HG03558 (cell line): Measurements from ENCODE around the gene TBC1D20.
"Not testable (repeated sequence)": the region's sequence is repeated elsewhere in the genome, so short reads cannot be mapped to it uniquely, and the experiment has no call there.

Source experiments
- ATAC-seq: cut with Tn5 transposase; IDR thresholded peaks from one replicate; pipeline ENCODE4 v1.9.1; 2021; ENCODE audit warnings: moderate number of reproducible peaks; ENCODE audit not compliant: unreplicated experiment; ENCODE audit errors: extremely low read depth

TBC1D20 gene

DNA sequence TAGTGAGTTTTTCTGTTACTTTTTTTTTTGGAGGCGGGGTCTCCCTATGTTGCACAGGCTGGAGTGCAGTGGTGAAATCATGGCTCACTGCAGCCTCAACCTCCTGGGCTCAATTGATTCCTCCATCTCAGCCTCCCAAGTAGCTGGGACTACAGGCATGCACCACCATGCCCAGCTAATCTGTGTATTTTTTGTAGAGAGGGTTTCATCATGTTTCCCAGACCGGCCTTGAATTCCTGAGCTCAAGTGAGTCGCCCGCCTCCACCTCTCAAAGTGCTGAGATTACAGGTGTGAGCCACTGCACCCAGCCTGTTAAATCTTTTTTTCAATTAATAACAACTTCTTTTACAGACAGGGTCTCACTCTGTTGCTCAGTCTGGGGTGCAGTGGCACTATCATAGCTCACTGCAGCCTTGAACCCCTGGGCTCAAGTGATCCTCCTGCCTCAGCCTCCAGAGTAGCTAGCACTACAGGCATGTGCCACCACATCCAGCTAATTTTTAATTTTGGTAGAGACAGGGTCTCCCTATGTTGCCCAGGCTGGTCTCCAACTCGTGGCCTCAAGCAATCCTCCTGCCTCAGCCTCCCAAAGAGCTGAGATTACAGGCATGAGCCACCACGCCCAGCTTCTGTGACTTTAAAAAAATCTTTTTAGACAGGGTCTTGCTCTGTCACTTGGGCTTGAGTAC is 14.4 kb upstream of the TBC1D20 start:
- not testable (repeated sequence) for ATAC-seq

DNA sequence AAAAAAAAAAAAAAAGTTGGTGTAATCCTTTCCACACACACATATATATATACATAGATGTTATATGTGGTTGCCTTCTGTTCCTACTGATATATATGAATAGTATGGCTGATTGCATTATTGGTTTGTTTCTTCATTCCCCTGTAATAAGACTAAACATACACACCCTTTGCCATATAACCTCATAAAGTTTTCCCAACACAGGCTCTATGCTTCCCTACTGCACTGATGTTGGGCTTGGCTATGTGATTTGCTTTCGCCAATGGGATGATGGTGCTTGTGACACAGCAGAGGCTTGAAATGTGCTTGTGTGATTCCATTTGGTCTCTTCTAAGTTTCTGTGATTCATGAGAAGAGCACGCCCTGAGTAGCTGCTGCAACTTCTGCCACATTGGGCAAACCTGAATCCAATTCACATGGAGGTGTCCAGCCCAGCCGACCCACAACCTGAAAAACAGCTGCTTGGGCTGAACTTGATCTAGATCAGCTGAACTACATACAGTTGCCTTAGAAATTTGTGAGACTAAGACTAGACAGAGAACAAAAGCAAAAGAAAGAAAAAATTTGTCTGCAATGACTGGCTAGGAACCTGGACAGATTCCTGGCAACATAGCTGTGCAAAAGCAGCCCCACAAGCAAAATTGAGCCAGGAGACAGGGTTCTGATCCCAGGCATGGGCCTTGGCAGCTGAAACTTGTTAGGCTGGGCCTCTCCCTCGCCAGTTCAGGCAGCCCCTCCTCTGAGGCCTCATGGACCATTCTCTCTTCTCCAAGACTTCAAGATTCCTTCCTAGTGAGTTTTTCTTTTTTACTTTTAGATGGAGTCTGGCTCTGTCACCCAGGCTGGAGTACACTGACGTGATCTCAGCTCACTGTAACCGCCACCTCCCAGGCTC is 13.4 kb upstream of the TBC1D20 start:
- ATAC-seq: no peak

DNA sequence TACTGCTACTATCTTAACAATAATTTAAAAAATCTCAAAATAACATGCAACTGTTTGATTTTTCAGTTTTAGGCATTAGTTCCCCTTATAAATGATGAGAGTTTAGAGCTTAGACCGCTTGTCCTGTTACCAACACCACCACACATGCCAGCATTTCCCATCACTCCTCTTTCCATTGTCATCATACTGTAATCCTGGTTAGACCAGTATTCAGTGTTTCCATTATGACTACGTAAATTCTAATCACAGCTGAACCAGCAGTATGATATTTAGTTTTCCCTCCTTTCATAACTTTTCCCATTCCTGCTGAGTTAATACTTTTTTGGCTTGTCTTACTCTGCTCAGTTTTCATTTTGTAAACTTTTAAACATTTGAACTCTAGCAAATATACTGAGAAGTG is 12.2 kb upstream of the TBC1D20 start:
- ATAC-seq: no peak

DNA sequence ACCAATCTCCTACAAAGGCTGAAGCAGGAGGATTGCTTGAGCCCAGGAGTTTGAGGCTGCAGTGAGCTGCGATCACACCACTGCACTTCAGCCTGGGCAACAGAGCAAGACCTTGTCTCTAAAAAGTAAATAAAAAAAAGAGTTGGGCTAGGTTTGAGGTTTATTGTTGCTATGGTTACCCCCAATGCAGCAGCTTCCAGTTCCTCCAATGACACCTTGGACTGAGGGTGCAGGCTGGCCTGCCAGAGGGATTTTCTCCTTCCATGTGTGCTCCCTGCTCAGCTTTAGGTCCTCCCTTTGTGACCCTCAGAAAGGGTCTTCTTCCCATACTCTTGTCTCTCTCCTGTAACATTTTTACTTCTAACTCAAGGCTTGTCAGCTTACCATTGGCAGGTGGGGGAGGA is 10.6 kb upstream of the TBC1D20 start:
- ATAC-seq: no peak

DNA sequence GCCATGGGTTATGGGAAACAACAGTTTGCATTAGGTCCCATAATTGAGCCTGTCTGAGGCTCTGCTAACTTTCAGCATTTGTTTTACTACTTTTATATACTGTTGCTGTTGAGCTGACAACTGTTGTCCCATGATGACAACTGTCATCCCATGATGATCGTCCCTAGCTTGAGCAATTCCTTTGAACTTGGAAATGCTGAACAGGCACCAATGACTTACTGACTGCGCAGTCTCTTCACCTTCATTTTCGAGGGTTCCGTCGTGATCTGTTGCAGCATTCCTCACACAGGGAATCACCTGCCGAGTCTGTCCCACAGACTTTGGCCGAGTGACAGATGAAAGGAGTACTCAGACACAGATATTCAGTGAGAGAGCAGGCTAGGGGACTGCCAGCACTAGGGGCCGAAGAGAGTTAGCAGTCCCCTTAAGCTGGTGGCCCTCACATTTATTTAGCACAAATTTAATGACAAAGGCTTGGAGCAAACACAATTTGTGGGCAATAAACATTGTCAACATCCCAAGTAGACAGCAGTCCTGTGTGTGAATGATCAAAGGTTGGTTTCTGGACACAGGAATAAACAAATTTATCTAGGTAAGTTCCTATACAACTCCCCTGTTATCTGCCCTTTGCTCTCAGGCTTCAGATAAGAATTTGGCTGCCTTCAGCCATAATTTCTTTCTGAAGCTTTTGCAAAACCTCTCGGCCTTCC is 10.0 kb upstream of the TBC1D20 start:
- ATAC-seq: no peak

DNA sequence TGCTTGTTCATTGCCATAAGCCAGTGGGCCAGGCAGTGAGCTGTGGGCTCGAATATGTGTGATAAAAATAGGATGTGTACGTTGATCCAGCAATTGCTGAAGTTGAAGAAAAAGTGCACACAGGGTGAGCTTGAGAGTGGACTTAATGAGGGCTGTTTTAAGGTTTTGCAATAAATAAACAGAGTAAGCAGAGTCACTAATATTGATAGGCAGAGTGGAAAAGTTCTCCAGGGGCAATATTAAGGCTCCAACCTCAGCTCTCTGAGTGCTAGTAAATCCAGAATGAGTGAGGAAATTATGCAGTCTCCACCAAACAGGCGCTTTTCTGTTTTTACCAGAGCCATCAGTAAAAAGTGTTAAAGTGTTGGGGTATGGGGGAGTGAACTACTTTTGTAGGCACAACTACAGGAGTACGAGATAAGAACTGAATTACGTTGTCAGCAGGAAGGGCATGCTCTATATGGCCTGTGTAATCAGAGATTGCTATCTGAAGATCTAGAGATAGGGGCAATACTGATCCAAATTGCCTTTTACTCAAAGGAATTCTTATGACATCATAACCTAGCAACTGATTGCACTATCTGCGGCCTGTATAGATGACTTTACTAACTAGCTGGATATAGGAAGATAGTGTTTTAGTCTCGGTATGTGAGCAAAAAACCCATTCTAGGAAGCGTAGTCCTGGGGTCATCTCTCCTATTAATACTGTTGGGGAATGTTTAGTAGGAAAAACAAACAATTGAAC is 7.6 kb upstream of the TBC1D20 start:
- no peak for ATAC-seq

DNA sequence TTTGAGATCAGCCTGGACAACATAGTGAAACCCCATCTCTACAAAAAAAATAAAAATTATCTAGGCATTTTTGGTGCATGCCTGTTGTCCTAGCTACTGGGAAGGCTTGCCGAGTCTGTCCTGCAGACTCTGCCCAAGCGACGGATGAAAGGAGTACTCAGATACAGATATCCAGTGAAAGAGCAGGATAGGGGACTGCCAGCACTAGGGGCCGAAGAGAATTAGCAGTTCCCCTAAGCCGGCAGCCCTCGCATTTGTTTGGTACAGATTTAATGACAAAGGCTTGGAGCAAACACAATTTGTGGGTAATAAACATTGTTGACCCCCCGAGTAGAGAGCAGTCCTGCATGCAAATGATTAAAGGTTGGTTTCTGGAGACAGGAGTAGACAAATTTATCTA is 5.4 kb upstream of the TBC1D20 start:
- ATAC-seq: no peak

DNA sequence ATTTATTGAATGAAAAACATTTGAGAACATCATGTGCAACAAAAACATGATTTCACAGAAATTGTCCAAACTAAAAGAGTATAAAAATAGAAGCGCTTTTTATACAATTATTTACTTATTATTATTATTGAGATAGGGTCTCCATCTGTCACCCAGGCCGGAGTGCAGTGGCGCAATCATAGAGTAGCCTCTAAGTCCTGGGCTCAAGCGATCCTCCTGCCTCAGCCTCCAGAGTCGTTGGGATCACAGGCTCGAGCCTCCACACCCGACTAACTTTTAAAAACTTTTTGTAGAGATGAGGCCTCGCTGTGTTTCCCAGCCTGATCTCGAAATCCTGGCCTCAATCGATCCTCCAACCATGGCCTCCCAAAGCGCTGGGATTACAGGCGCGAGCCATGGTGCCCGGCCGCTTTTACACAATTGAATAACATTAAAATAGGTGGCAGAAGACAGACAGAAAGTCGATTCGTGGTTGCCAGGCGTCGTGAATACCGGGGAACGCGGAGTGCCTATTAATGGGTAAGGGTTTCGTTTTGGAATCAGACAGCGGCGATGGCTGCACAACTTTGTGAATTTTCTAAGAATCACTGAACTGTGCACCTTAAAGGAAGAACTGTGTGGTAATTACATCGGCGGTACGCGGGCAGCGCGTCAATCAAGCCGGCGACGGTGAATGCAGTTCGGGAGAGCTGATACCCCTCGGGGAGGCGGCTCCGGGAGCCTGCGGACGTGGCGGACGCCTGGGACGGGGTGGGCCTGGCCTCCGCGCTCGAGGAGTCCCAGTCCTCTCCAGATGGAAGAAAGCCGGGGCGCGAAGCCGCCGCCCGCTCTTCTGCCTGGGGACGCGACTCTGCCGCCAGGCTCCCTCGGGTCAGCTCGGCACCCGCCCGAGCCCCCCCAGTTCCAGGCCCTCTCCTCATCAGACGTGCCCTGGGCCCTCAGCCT is 807 bp downstream of the TBC1D20 start:
- ATAC-seq: peak; percentile 12

DNA sequence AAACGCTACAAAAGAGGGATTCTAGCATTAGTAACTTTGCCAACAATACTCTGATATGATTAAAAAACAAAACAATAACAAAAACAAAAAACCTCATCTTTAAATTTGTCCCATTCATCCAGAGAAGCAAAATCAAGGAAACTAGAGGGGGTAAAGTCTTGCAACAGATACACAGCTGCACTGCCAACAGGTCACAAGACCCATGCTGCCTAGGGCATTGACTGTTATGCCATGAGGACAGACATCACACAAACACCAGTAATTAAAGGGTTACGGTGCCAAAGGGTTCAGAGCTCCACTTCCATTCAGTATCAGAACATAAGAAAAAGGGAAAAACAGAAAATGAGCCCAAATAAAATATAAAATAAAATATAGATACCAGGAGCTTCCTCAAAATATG is 1.6 kb downstream of the TBC1D20 start:
- no peak for ATAC-seq

DNA sequence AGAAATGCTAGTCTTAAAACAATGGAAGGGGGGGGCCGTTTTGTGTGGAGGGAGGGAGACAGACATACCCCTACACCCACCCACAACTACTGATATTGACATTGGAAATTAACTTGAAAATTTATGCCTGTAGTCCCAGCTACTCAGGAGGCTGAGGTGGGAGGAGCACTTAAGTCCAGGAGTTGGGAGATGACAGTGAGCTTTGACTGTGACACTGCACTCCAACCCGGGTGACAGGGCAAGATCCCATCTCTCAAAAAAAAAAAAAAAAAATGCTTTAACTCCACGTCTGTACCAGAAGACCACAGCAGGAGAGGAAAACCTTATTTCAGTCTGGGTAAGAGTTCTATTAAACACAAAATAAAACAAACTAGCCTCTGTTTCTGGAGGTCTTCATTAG is 2.2 kb downstream of the TBC1D20 start:
- ATAC-seq: no peak

DNA sequence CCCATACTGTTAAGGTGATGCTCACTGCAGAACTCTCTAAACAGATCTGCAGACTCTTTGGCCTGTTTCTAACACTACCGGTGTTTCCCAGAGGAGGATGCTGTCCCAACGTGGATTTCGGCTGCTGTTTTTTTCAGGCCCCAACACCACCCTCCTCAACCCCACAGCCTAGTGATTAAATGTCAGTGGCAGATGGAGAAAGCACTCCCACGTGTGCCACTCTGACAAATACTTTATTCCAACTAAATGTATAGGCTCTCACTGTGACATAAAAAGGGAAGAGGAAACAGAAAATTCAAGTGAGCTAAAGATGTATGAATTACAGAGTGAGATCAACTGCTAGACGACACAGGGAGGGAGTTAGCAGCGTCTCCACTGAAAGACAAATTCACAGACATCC is 3.6 kb downstream of the TBC1D20 start:
- no peak for ATAC-seq

DNA sequence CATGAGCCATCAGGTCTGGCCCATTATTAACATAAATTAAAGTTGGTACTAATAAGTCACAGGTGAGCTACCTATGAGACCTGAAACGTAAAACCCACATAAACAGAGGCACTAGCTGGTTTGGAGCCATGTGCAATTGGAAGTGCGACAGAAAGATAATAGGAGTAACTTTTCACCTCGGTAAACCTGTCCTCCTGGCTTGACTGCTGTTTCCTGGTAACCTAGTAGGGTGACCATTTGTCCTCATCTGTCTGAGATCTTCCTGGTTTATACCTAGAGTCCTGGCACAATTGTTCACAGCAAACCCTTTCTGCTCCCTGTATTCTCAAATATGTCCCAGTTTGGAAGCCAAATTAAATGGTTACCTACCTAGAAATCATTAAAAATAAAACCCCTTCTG is 7.4 kb downstream of the TBC1D20 start:
- no peak for ATAC-seq

DNA sequence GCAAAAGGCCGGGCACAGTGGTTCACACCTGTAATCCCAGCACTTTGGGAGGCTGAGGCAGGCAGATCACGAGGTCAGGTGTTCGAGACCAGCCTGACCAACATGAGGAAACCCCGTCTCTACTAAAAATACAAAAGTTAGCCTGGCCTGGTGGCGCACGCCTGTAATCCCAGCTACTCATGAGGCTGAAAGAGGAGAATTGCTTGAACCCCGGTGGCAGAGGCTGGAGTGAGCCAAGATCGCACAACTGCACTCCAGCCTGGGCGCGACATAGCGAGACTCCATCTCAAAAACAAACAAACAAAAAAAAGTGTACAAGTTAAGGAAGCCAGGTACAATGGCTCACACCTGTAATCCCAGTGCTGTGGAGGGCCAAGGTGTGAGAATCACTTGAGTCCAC is 10.3 kb downstream of the TBC1D20 start:
- not testable (repeated sequence) for ATAC-seq

DNA sequence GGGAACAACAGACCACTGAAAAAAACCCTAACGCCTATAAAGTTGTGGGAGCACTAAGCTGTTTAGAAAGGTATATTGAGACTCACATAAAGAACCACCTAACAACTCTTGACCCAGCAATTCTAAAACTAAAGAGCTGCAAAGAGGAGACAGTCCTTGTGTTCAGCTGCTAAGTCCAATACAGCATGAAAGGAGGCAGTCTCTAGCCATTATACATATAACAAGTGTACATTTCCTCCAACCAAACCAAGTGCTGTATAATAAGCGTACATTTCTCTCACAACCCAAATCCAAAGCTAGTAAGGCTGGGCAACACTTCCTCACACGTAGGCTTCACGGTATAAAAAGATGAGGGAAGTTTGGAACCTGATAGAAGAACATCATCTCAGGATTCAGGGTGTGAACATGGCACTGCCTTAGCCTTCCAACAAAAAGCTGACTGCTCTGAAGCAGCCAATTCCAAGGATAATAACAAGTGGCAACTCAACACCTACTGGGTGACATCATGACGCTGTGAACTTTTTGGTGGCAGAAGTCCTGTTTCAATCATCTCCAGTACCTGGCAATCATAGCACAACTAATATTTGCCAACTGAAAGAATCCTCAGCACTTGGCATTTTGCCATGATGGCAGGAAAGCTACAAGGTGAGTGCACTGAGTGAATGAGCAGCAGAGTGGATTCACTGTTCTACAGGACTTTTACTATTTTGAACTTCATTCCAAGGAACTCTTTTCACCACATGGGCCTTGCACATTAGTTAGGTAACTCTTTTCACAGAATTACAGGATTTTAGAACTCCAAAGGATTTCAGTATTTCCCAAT is 16.6 kb downstream of the TBC1D20 start:
- no peak for ATAC-seq

DNA sequence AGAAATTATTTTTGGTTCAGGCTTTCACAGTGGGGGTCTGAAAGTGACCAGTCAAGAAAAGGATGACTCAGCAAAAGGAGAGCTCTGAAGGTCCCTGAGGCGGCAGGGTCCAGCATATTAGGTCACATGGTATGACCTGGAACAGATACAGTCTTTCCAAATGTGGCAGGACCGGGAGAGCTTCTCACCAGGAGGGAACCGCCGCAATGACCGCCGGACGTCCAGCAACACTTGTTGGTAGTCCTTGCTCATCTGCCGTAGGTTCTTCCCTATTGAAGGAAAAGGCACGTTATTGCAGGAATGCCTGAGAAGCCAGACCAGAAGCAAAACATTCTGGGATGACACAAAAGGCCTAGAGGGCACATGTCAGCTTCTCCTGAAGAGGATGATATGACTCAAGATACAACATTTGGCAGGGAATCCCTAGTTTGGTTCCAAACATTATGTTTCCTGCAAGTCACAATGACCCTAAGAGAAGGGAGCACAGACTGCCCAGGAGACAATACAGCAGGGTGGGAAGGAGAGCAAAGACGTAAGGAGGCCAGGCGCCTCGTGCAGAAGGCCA is 17.4 kb downstream of the TBC1D20 start:
- ATAC-seq: no peak

DNA sequence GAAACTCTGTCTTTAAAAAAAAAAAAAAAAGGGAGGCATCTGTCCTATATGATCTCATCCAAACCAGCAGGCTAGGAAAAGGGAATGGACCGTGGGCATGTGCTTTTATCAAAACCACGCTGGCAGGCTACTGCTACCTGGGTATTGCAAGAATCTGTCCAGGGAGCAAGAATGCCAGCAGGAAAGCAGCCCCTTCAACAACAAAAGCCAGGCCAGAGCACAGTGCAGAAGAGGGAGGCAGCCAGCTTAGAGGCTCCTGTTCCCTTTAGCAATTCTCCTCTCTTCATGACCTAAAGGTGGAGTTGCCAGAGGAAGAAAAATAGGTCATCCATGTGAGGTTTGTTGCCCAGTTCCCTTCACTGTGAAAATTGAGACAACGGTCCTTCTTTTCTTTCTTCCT is 18.2 kb downstream of the TBC1D20 start:
- ATAC-seq: no peak

DNA sequence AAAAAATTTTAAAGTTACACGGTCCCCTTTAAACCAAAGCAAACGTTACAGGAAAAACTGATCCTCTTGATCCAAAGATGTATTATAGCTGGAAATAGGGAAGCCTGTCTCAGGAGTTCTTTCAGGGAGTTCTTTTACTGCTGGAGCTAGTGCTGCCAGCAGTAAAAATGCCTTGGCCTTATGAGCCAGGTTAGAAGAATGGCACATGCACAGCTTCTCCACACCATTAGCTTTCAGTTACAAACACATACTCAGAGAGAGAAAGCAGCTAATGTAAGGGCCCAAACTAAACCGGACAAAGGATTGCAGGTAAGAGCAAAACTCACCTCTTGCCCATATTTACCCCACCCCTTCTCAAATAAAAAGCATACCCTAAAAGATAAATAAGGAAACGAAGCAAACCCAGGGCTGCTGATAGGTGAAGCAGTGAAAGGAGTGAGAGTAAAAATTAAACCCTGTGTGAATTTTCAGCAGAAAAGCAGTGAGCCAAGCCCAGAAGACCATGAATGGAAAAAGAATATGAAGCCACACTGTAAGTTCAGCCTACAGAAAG is 19.0 kb downstream of the TBC1D20 start:
- ATAC-seq: no peak

DNA sequence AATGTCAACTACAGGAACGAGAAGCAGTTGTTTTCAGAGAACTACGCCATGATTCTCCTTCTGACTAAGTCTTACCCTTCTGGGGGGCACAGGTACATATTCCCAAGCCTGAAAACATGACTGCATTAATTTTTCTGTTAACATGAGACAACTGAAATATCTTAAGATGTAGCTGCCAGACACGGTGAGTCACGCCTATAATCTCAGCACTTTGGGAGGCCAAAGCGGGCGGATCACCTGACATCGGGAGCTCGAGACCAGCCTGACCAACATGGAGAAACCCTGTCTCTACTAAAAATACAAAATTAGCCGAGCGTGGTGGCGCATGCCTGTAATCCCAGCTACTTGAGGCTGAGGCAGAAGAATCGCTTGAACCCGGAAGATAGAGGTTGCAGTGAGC is 21.7 kb downstream of the TBC1D20 start:
- no peak for ATAC-seq
